ENCODE data around the gene GCGR.

Gene GCGR

DNA sequence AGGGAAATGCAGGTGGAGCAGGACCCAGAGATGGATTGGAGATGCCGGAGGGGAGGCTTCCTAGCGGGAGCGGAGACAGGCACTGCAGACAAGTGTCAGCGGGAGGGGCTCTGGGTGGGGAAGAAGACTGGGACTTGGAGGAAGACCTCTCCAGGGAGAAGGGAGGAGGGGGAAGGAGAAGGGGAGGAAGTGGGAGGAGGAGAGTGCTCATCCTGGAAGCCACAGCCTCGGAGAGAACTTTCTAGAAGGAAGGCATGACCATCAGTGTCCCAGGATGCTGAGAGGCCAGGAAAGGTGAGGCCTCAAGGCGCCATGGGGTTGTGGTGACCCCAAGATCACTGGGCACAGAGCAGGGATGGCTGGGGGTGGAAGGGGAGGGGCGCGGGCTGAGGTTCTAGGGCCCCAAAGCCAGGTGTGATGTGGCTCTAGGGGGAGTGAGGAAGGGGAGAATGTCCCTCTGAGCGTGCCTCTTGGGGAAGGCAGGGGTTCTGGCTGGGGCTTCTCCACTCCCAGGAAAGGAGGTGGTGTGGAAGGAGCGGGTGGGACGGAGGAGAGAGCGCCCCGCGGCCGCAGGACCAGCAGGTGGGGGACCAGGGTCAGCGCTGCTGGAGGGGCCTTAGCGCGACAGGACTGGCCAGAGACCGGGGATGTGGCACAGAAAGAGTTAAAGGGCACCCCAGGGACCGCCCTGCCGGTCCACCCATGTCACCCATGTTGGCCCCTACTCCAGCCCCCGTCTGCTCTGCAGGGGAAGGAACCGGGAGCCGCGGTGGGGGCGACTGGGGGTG, 900 bp upstream of the GCGR start:
- H3K4me3 ChIP-seq (ENCODE audit: low read depth, low read length): no peak overlapping the region
- TF ChIP-seq, protein P1, sequence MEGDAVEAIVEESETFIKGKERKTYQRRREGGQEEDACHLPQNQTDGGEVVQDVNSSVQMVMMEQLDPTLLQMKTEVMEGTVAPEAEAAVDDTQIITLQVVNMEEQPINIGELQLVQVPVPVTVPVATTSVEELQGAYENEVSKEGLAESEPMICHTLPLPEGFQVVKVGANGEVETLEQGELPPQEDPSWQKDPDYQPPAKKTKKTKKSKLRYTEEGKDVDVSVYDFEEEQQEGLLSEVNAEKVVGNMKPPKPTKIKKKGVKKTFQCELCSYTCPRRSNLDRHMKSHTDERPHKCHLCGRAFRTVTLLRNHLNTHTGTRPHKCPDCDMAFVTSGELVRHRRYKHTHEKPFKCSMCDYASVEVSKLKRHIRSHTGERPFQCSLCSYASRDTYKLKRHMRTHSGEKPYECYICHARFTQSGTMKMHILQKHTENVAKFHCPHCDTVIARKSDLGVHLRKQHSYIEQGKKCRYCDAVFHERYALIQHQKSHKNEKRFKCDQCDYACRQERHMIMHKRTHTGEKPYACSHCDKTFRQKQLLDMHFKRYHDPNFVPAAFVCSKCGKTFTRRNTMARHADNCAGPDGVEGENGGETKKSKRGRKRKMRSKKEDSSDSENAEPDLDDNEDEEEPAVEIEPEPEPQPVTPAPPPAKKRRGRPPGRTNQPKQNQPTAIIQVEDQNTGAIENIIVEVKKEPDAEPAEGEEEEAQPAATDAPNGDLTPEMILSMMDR (conservative IDR thresholded peaks at IDR 0.05; ENCODE audit: low read depth, low read length): no peak
- no peak for DNase-seq (ENCODE audit: low read depth)

DNA sequence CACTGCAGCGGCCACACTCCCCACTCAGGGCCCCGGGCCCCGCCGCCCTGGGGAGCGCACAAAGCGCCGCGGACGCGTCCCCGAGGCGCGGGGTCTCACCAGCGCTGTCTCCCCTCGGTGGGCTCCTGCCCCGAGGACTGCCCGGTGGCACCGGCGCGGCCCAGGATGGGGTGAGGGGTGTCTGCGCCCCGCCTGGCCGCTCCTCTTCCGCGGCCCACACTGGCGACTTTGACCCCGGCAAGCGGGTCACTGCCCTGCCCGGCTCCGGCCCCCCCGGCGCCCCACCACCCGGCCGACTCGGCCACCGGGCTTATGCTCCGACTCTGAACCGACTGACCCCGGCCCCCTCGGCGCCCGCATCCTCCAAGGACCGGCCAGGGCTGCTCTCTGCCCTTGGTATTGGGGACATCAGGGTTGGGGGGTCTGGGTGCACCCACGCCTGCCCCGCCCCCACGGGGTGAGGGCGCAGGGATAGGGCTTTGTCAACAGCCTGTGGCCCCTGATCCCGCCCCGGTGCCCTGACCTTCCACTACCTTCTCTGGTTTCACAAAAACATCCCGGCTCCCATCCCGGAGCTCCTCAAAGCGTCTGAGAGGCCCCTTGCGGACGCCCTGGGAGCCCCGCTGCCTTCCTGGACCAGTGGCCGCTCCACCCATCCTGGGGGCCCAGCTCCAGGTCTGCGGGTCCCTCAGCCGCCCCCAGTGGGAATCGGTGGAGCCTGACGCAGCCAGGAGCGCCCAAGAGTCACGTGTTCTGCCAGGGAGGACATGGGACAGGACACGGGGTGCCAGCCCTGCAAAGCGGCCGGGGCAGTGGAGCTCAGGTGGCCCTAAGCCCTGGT, 829 bp downstream of the GCGR start:
- TF ChIP-seq, protein P1 (conservative IDR thresholded peaks at IDR 0.05; ENCODE audit: low read depth, low read length): no peak
- H3K4me3 ChIP-seq (ENCODE audit: low read depth, low read length): no peak overlapping the region
- DNase-seq (ENCODE audit: low read depth): no peak

DNA sequence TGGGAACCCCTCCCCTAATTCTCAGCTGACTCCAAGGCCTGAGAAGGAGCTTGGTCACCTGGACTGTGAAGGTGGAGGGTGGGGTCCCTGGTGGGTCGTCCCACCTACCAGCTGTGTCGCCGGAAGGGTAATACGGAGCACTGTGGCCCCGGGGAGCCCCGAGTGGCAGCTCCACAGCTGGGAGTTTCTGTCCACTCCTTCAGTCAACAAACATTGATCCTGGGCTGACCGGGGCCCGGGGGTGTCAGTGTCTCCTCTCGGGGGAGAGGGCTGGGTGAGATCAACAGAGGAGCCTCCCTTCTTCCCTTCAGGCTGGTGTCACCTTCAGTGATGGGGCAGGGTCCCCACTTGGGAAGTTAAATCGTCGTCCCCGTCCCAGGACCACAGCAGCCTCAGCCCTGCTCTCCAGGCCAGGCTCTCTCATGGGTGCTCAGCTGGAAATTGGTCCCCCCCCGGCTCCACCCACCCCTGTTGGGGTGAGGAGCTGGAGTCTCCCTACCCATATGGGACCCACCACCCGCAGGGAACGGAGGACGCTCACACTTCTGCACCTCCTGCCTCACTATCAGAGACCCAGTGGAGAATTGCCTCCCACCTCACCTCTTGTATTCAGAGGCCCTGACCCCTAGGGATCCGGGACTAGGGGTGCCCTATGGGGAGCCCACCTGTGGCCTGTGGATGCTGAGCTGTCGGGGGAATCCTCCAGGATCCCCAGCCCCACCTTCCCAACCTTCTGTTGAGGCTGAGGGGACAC, 1.9 kb downstream of the GCGR start:
- TF ChIP-seq, protein P1 (conservative IDR thresholded peaks at IDR 0.05; ENCODE audit: low read depth, low read length): no peak
- DNase-seq (ENCODE audit: low read depth): no peak
- no peak overlapping the region for H3K4me3 ChIP-seq (ENCODE audit: low read depth, low read length)

DNA sequence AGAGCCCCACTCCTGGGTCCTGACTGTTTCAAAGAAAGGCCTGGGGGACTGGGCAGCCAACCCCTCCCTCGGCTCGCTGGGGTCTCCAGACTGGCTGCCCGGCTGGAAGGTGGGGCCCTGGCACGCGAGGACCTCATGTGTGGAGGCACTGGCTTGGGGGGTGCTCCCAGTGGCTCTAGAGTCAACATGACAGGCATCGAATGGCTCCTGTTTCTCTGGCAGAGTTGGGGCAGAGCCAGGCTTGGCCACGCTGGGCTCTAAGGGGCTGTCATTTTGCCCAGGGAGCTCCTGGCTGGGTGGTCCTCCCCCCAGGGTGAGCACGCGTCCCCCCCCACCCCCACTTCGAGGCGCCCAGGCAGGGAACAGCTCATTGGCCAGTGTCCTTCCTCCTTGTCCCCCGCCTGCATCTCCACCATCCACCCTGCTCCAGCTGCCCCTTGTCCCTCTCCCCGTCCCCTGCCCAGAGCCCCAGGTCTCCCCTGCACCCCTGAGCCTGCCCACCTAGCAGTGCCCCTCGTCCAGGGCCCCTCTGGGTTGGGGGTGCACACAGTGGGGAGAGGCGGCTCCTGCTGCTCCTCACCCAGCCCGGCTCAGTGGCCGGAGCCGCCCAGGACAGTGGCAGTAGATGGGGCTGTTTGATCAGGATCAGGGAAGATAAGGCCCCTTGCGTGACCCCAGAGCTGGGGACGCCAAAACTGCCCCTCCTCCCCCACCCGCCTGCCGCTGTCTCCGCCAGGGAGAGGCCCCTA, 2.7 kb downstream of the GCGR start:
- DNase-seq (ENCODE audit: low read depth): no peak
- TF ChIP-seq, protein P1 (conservative IDR thresholded peaks at IDR 0.05; ENCODE audit: low read depth, low read length): no peak
- H3K4me3 ChIP-seq (ENCODE audit: low read depth, low read length): no peak overlapping the region

DNA sequence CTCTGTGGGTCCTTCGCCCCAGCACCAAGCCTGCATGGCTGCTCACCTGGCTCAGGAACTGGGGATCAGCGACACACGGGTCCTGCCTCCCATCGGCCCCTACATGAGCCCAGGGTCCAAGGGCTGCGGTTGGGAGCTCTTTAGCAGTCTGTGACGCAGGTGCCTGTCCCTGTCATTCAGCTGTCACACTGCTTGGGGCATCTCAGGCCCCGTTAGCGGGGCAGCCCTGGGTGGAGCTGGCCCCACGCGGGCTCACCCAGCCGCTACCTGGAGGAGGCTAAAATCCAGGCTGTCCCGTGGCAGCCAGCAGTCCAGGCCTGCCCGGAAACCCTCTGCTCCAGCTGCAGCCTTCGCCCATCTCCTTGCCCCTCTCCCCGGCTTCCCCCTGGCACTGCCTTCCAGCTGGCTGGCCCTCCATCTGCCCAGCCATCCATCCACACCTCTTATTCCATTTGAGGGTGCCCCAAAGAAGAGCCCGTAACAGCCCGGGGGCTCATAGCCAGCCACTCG, 3.3 kb downstream of the GCGR start:
- DNase-seq (ENCODE audit: low read depth): no peak
- no peak overlapping the region for H3K4me3 ChIP-seq (ENCODE audit: low read depth, low read length)
- TF ChIP-seq, protein P1 (conservative IDR thresholded peaks at IDR 0.05; ENCODE audit: low read depth, low read length): no peak

DNA sequence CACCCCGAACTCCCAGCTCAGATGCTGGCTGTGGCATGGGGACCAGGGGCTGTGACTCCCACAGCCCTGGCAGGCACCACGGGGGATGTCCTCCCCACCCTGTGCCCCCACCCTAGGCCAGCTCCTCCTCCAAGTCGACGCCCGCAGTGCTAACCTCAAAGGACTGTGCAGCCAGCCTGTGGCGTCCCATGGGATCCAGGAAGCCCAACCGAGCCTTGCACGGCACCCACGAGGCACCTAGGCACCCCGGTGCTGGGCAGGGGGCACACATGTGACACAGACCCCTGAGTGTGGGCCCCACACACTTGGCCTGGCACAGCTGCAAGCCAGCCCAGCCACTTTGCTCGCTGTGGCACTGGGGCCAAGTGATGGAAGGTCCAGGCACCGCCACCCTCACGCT, 3.9 kb downstream of the GCGR start:
- TF ChIP-seq, protein P1 (conservative IDR thresholded peaks at IDR 0.05; ENCODE audit: low read depth, low read length): no peak
- H3K4me3 ChIP-seq (ENCODE audit: low read depth, low read length): no peak overlapping the region
- DNase-seq (ENCODE audit: low read depth): no peak

Measured in choroid plexus epithelial cell (primary cell).